Measurements from ENCODE around the gene SCNN1B. TPM values are rescaled to one million over a fixed set of nuclear protein-coding genes. Genes with fewer than 3 reads are reported as not detected.
A peak's percentile ranks its signal among the peaks of the same experiment; 100 is the strongest.

SCNN1B gene
- total RNA-seq, 1 donor = not detected

GRCh38 chr16:23406546-23407240 is 104.6 kb downstream of the SCNN1B start:
- Histone ChIP-seq H3K4me2 (ENCODE audit: insufficient read depth, low read length) (no peak overlapping the region), H3K27ac (ENCODE audit: low read depth, low read length) (no peak overlapping the region), H3K4me1 (ENCODE audit: insufficient read depth, low read length) (no peaks in the 10 kb centered on the region), H3K36me3 (ENCODE audit: insufficient read depth, low read length) (peaks cover 57% of the 10 kb centered on the region), H3K4me3 (ENCODE audit: insufficient read depth, low read length) (no peak overlapping the region), H3K9me3 (ENCODE audit: low read depth, low read length) (no peaks in the 10 kb centered on the region), H4K20me1 (ENCODE audit: insufficient read depth, low read length) (peaks cover 3% of the 10 kb centered on the region), H3K79me2 (ENCODE audit: insufficient read depth, low read length) (no peaks in the 10 kb centered on the region), H3K27me3 (ENCODE audit: insufficient read depth, low read length) (no peaks in the 10 kb centered on the region), H2AFZ (ENCODE audit: low read length) (no peak overlapping the region)
- no peak for TF ChIP-seq CTCF (IDR thresholded peaks at IDR 0.05; ENCODE audit: extremely low read depth, low read depth, low read length)
- no peak for DNase-seq (ENCODE audit: insufficient read length, low spot score, missing footprints)

GRCh38 chr16:23407436-23408127 is 105.5 kb downstream of the SCNN1B start:
- H3K9me3 ChIP-seq (ENCODE audit: low read depth, low read length) = no peaks in the 10 kb centered on the region
- H3K4me2 ChIP-seq (ENCODE audit: insufficient read depth, low read length) = no peak overlapping the region
- no peaks in the 10 kb centered on the region for H3K27me3 ChIP-seq (ENCODE audit: insufficient read depth, low read length)
- peaks cover 3% of the 10 kb centered on the region for H4K20me1 ChIP-seq (ENCODE audit: insufficient read depth, low read length)
- H3K36me3 ChIP-seq (ENCODE audit: insufficient read depth, low read length) = peaks cover 57% of the 10 kb centered on the region
- no peaks in the 10 kb centered on the region for H3K79me2 ChIP-seq (ENCODE audit: insufficient read depth, low read length)
- no peak for TF ChIP-seq CTCF (IDR thresholded peaks at IDR 0.05; ENCODE audit: extremely low read depth, low read depth, low read length)
- no peak overlapping the region for H3K27ac ChIP-seq (ENCODE audit: low read depth, low read length)
- H3K4me3 ChIP-seq (ENCODE audit: insufficient read depth, low read length) = no peak overlapping the region
- DNase-seq (ENCODE audit: insufficient read length, low spot score, missing footprints) = no peak
- no peaks in the 10 kb centered on the region for H3K4me1 ChIP-seq (ENCODE audit: insufficient read depth, low read length)
- no peak overlapping the region for H2AFZ ChIP-seq (ENCODE audit: low read length)

- Histone ChIP-seq H3K4me2 (ENCODE audit: insufficient read depth, low read length) (no peak overlapping the region), H3K27me3 (ENCODE audit: insufficient read depth, low read length) (no peaks in the 10 kb centered on the region), H3K79me2 (ENCODE audit: insufficient read depth, low read length) (no peaks in the 10 kb centered on the region), H4K20me1 (ENCODE audit: insufficient read depth, low read length) (peaks cover 3% of the 10 kb centered on the region), H3K27ac (ENCODE audit: low read depth, low read length) (no peak overlapping the region), H3K4me3 (ENCODE audit: insufficient read depth, low read length) (no peak overlapping the region), H2AFZ (ENCODE audit: low read length) (no peak overlapping the region), H3K36me3 (ENCODE audit: insufficient read depth, low read length) (peaks cover 57% of the 10 kb centered on the region), H3K9me3 (ENCODE audit: low read depth, low read length) (no peaks in the 10 kb centered on the region), H3K4me1 (ENCODE audit: insufficient read depth, low read length) (no peaks in the 10 kb centered on the region)
- no peak for TF ChIP-seq CTCF (IDR thresholded peaks at IDR 0.05; ENCODE audit: extremely low read depth, low read depth, low read length)
- DNase-seq (ENCODE audit: insufficient read length, low spot score, missing footprints) = peak; percentile 72
Measured at GRCh38 chr16:23408242-23408822, 106.2 kb downstream of the SCNN1B start.

GRCh38 chr16:23408823-23409298 is 106.8 kb downstream of the SCNN1B start:
- Histone ChIP-seq H3K27ac (ENCODE audit: low read depth, low read length) (no peak overlapping the region), H3K9me3 (ENCODE audit: low read depth, low read length) (no peaks in the 10 kb centered on the region), H2AFZ (ENCODE audit: low read length) (no peak overlapping the region), H3K4me3 (ENCODE audit: insufficient read depth, low read length) (no peak overlapping the region), H3K4me1 (ENCODE audit: insufficient read depth, low read length) (no peaks in the 10 kb centered on the region), H3K4me2 (ENCODE audit: insufficient read depth, low read length) (no peak overlapping the region), H3K27me3 (ENCODE audit: insufficient read depth, low read length) (no peaks in the 10 kb centered on the region), H3K36me3 (ENCODE audit: insufficient read depth, low read length) (peaks cover 58% of the 10 kb centered on the region), H3K79me2 (ENCODE audit: insufficient read depth, low read length) (no peaks in the 10 kb centered on the region), H4K20me1 (ENCODE audit: insufficient read depth, low read length) (peaks cover 3% of the 10 kb centered on the region)
- DNase-seq (ENCODE audit: insufficient read length, low spot score, missing footprints) = peak; percentile 91
- no peak for TF ChIP-seq CTCF (IDR thresholded peaks at IDR 0.05; ENCODE audit: extremely low read depth, low read depth, low read length)

Measured in osteoblast (primary cell).